Smooth muscle cell (in vitro differentiated cells): ENCODE data around the gene P4HB. TPM values are rescaled to one million over a fixed set of nuclear protein-coding genes. Genes with fewer than 3 reads are reported as not detected.

Source experiments
- DNase-seq: peaks from one replicate; lab custom pipeline; 2025; ENCODE audit not compliant: unreplicated experiment; lab: John Stamatoyannopoulos, UW
- H2AFZ ChIP-seq: fragments of 200-600 bp; sonication (generic); 2 replicates; pipeline ENCODE4 v1.6.0; 2016; ENCODE audit warnings: antibody characterized with exemption, low read depth, mild to moderate bottlenecking
- H3F3A ChIP-seq: fragments of 200-600 bp; sonication (generic); 2 replicates; pipeline ENCODE4 v1.6.0; 2017; ENCODE audit warnings: antibody characterized with exemption, low read depth
- H3K27ac ChIP-seq: fragments of 200-600 bp; sonication (generic); 2 replicates; pipeline ENCODE4 v1.5.1; 2016; ENCODE audit warnings: low read depth, mild to moderate bottlenecking
- H3K27me3 ChIP-seq: fragments of 200-600 bp; sonication (generic); 2 replicates; pipeline ENCODE4 v1.6.1; 2016; ENCODE audit warnings: low read depth, mild to moderate bottlenecking
- H3K36me3 ChIP-seq: fragments of 200-600 bp; sonication (generic); 2 replicates; pipeline ENCODE4 v1.5.1; 2016; ENCODE audit warnings: low read depth
- H3K4me1 ChIP-seq: fragments of 200-600 bp; sonication (generic); 2 replicates; pipeline ENCODE4 v1.5.1; 2016; ENCODE audit warnings: low read depth
- H3K4me2 ChIP-seq: fragments of 200-600 bp; sonication (generic); 2 replicates; pipeline ENCODE4 v1.6.0; 2016; ENCODE audit warnings: mild to moderate bottlenecking
- H3K4me3 ChIP-seq: fragments of 200-600 bp; sonication (generic); 2 replicates; pipeline ENCODE4 v1.5.1; 2016; ENCODE audit warnings: mild to moderate bottlenecking
- H3K79me2 ChIP-seq: fragments of 200-600 bp; sonication (generic); 2 replicates; pipeline ENCODE4 v1.6.0; 2016; ENCODE audit warnings: low read depth, mild to moderate bottlenecking
- H3K9ac ChIP-seq: fragments of 200-600 bp; sonication (generic); 2 replicates; pipeline ENCODE4 v1.6.0; 2016; ENCODE audit warnings: low read depth
- H3K9me3 ChIP-seq: fragments of 200-600 bp; sonication (generic); replicated peaks from 2 replicates; pipeline ENCODE4 v1.5.1; 2016; ENCODE audit warnings: low read depth
- H4K20me1 ChIP-seq: fragments of 200-600 bp; sonication (generic); 2 replicates; pipeline ENCODE4 v1.6.0; 2016; ENCODE audit warnings: low read depth
- whole genome bisulfite sequencing: methylation state at CpG from one replicate; pipeline ENCODE4 v1.1.7; 2016; ENCODE audit warnings: low lambda C conversion rate; 5-methylcytosine and 5-hydroxymethylcytosine counted together
- polyA plus RNA-seq: library from polyadenylated mRNA; unstranded; fragments of >200 nt; fragmentation: Nextera tagmentation; extraction: Ambion mirVana; gene quantifications from 2 replicates; pipeline ENCODE4 v1.2.1, GENCODE V29; 2016
- total RNA-seq: library from RNA; depleted of rRNA; stranded (reverse); fragments of >200 nt; gene quantifications from 2 replicates; pipeline ENCODE4 v1.2.3, GENCODE V29; 2014
- TF ChIP-seq, protein P1 (sequence below): fragments of 200-600 bp; sonication (generic); IDR thresholded peaks from 2 replicates; pipeline ENCODE4 v1.5.1; 2017; ENCODE audit warnings: borderline replicate concordance, mild to moderate bottlenecking, antibody characterized with exemption; ENCODE audit not compliant: insufficient read depth, poor library complexity, severe bottlenecking

P4HB gene
- total and polyA plus RNA-seq, 2 experiments from 2014 or later = 1,526 to 1,593 TPM

DNA sequence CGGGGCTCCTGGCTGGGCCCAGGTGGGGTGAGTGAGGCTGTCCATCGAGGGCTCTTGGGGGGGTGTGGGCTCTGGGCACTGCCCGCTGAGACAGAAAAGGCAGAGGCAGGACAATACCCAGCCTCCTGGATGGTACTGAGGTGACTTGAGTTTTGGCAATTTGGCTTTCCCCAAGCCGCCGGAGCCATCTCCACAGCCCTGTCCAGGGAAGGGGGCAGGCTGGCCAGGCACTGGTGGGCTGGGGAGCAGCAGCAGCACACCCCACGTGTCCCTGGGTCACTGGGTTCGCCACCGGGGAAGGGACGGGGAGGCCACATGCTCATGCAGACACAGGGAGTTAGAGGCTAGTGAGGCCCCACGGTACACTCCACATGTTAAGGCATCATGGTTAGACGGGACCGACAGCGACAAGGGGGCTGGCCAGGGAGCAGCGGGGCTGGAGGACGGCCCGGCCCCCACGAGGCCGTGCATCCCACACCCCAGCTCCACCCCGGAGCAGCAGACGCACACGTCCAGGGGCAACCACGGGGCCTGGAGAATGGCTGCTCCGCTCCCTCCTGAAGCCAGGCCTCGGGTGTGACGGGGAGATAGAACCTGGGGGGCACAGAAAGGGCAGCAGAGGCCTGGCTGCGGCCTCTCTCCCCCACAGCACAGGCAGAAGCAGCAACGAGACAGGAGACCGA, 7.8 kb upstream of the P4HB start:
- H3K4me2 ChIP-seq = peak overlapping the region; percentile 69
- no peak overlapping the region for H3K9ac ChIP-seq
- H3K27me3 ChIP-seq = no peaks in the 10 kb centered on the region
- no peaks in the 10 kb centered on the region for H3K9me3 ChIP-seq
- TF ChIP-seq, protein P1, sequence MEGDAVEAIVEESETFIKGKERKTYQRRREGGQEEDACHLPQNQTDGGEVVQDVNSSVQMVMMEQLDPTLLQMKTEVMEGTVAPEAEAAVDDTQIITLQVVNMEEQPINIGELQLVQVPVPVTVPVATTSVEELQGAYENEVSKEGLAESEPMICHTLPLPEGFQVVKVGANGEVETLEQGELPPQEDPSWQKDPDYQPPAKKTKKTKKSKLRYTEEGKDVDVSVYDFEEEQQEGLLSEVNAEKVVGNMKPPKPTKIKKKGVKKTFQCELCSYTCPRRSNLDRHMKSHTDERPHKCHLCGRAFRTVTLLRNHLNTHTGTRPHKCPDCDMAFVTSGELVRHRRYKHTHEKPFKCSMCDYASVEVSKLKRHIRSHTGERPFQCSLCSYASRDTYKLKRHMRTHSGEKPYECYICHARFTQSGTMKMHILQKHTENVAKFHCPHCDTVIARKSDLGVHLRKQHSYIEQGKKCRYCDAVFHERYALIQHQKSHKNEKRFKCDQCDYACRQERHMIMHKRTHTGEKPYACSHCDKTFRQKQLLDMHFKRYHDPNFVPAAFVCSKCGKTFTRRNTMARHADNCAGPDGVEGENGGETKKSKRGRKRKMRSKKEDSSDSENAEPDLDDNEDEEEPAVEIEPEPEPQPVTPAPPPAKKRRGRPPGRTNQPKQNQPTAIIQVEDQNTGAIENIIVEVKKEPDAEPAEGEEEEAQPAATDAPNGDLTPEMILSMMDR = no peak
- no peak overlapping the region for H2AFZ ChIP-seq
- H3K36me3 ChIP-seq = no peaks in the 10 kb centered on the region
- H4K20me1 ChIP-seq = peaks cover 74% of the 10 kb centered on the region
- H3K4me3 ChIP-seq = no peak overlapping the region
- no peak for DNase-seq
- H3K4me1 ChIP-seq = peaks cover 31% of the 10 kb centered on the region
- peaks cover 47% of the 10 kb centered on the region for H3K79me2 ChIP-seq
- H3K27ac ChIP-seq = peak overlapping the region; percentile 78
- H3F3A ChIP-seq = peaks cover 52% of the 10 kb centered on the region
- WGBS = 36% methylated on average over 25 of the region's 28 CpGs

DNA sequence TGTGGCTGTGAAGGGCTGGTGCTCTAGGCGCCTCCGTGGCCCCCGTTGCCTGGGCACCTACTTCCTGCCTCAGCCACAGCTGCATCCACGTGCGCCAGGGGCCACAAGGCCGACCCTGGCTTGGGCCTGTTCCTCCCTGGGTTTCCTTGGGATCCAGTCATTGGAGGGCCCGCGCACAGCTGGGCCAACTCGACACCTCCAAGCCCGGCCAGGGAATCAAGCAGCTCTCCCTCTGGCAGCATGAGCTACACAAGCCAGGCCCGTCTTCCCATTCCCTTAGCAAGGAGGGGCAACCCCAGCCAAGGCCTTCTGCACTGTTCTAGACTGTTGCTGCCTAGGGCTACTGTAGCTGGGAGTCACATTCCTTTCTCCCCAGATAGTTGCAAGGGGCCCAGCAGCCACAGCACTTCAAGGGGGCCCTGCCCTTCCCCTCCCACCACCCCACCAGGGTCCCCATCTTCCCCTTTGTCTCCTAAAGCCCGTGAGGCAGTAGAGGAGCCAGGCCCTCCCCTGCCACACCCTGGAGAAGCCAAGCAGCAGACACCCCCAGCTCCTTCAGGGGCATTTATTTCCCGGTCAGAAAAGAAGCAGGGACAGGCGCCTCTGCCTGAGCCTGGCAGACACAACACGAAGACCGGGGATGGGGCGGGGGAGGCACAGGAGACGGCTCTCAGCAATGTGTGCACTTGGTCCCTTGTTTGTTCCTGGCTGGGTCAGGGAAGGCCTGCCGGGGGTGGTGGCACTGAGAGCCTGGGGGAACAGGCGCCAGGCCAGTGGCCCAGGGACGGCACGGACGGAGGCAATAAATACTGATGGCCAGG, 7.0 kb upstream of the P4HB start:
- Histone ChIP-seq H3K27ac (peak overlapping the region; percentile 78), H3K4me2 (peak overlapping the region; percentile 69), H3K4me1 (peaks cover 39% of the 10 kb centered on the region), H3K9me3 (no peaks in the 10 kb centered on the region), H2AFZ (no peak overlapping the region), H3K9ac (no peak overlapping the region), H3K4me3 (no peak overlapping the region), H3F3A (peaks cover 52% of the 10 kb centered on the region), H3K79me2 (peaks cover 54% of the 10 kb centered on the region), H3K36me3 (no peaks in the 10 kb centered on the region), H4K20me1 (peaks cover 77% of the 10 kb centered on the region), H3K27me3 (no peaks in the 10 kb centered on the region)
- DNase-seq = no peak
- 38% methylated on average over 20 of the region's 23 CpGs for WGBS
- TF ChIP-seq, protein P1 = no peak

DNA sequence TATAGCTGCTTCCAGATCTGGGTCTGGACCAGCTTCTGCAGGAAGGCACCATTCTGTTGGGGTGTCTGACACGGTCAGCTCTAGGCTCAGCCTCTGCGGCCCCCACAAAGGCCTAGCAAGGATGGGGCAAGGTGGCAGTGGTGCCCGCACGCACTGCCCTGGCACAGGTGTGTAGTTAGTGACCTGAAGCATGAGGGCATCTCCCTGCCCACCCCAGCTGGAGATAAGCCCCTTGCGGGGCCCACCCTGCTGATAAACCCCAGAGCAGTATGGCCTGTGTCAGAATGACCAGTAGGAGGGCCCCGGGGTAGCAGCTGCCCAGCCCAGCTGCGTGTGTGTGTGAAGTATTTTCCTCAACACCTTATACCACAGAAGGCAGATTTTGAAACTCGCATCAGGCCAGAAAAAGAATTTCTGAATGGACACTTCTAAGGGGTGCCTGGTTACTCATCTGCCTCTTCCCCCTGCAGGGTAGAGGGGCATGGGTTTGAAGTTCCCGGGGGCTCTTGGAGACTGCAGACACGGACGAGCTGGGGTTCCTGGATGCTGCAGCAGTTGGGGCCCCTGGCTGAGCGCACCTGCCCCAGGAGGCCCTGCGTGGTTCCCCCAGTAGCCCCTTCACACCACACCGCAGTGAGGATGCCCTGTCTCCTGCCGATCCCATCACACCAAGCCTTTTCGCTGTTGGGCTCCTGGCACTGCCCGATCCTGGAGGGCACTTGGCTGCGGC, 6.3 kb upstream of the P4HB start:
- Histone ChIP-seq H3K4me1 (peaks cover 38% of the 10 kb centered on the region), H3F3A (peaks cover 50% of the 10 kb centered on the region), H3K27ac (peak overlapping the region; percentile 78), H4K20me1 (peaks cover 77% of the 10 kb centered on the region), H3K9ac (no peak overlapping the region), H3K79me2 (peaks cover 54% of the 10 kb centered on the region), H3K36me3 (no peaks in the 10 kb centered on the region), H3K4me3 (no peak overlapping the region), H3K9me3 (no peaks in the 10 kb centered on the region), H2AFZ (no peak overlapping the region), H3K27me3 (no peaks in the 10 kb centered on the region), H3K4me2 (peak overlapping the region; percentile 69)
- TF ChIP-seq, protein P1 = no peak
- no peak for DNase-seq
- WGBS = 80% methylated on average over 18 of the region's 18 CpGs
